ENCODE results near the gene SCARF2. TPM values are rescaled to one million over a fixed set of nuclear protein-coding genes. Genes with fewer than 3 reads are reported as not detected.
A peak's percentile ranks its signal among the peaks of the same experiment; 100 is the strongest.

SCARF2 gene
- total and polyA plus RNA-seq, 4 donors = 8.5 to 35.4 (median 27.8) TPM

DNA sequence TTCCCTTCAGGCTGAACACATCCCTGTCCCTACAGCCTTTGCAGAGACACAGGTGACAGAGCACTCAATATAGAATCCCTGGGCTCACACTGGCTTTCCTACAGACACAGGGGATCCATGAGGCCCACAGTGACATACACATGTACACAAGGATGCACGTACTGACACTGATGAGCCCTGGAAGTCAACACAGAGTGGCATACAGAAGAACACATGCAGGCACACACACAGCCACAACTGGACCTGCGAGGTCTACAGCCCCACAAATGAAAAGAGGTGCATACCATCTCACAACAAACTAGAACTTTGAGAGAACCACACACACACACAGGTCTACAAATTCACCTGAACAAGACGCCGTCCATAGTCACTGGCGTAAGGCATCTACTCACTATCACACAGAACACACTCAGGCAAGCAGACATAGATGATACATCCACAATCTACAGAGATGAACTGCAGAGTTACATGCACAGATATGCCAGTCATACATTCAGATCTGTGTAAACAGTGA is 47.2 kb downstream of the SCARF2 start:
- peak in 1 of 2 donors; percentile 23 for DNase-seq
- no peaks in the 10 kb centered on the region for H3K27me3 ChIP-seq (ENCODE audit: control insufficient read depth in 1 of 2, insufficient read depth in 2 of 2, low read length in 1 of 2)
- no peak overlapping the region for H3K27ac ChIP-seq (ENCODE audit: low read depth in 1 of 2, low read length in 2 of 2)
- H3K9me3 ChIP-seq (ENCODE audit: control insufficient read depth, low read length) = peaks cover 4% of the 10 kb centered on the region
- no peaks in the 10 kb centered on the region for H3K36me3 ChIP-seq (ENCODE audit: control insufficient read depth in 1 of 2, insufficient read depth in 2 of 2, low read length in 1 of 2)
- ATAC-seq (ENCODE audit: low FRiP score) = no peak
- 89 to 95% methylated on average over 5 of the region's 5 CpGs for WGBS, 2 donors
- peaks cover 0 to 2% of the 10 kb centered on the region in 2 donors for H3K4me1 ChIP-seq (ENCODE audit: control insufficient read depth in 1 of 2, insufficient read depth in 2 of 2, low read length in 2 of 2)
- H3K4me3 ChIP-seq (ENCODE audit: low read length in 2 of 2) = no peak overlapping the region
- intact Hi-C loops (cut with DNase I) = no loop called here

DNA sequence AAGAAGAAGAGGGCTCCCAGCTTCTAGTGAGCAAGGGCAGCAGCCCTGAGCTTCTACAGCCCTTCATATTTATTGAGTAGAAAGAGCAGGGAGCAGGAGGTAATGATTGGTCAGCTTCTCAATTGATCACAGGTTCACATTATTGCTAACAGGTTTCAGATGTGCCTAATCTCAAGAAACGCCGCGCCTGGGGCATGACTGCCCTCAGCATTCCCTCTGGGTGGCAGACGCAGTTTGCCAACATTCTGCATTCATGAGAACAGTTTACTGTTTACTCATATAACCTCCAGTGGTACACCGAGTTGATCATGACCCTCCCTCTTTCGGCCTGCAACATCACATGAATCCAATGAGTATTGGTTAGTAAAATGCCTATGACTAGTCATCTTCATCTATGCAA is 48.3 kb downstream of the SCARF2 start:
- H3K9me3 ChIP-seq (ENCODE audit: control insufficient read depth, low read length) = peaks cover 4% of the 10 kb centered on the region
- no peak for ATAC-seq (ENCODE audit: low FRiP score)
- H3K27me3 ChIP-seq (ENCODE audit: control insufficient read depth in 1 of 2, insufficient read depth in 2 of 2, low read length in 1 of 2) = no peaks in the 10 kb centered on the region
- no peak overlapping the region for H3K27ac ChIP-seq (ENCODE audit: low read depth in 1 of 2, low read length in 2 of 2)
- H3K36me3 ChIP-seq (ENCODE audit: control insufficient read depth in 1 of 2, insufficient read depth in 2 of 2, low read length in 1 of 2) = no peaks in the 10 kb centered on the region
- intact Hi-C loops (cut with DNase I) = no loop called here
- no peak for DNase-seq
- 93% methylated on average over 6 of the region's 6 CpGs for WGBS, 2 donors
- no peak overlapping the region for H3K4me3 ChIP-seq (ENCODE audit: low read length in 2 of 2)
- no peaks in the 10 kb centered on the region for H3K4me1 ChIP-seq (ENCODE audit: control insufficient read depth in 1 of 2, insufficient read depth in 2 of 2, low read length in 2 of 2)

DNA sequence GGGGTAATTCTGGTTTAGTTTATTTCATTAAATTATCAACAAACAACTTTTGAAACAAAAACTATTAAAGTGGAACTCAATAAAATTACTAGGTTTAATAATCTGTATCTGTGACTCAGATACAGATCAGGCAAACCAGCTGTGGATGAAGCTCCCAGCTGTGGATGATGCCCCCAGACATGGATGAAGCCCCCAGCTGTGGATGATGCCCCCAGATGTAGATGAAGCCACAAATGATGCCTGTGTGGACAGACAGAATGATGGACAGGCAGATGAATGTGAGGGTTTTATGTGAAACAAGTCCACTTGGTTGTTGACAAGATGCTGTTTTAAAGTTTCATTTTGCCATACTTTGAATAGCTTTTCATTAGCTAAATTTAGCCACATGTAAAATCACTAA is 49.4 kb downstream of the SCARF2 start:
- Histone ChIP-seq H3K36me3 (ENCODE audit: control insufficient read depth in 1 of 2, insufficient read depth in 2 of 2, low read length in 1 of 2) (no peaks in the 10 kb centered on the region), H3K4me1 (ENCODE audit: control insufficient read depth in 1 of 2, insufficient read depth in 2 of 2, low read length in 2 of 2) (no peaks in the 10 kb centered on the region), H3K9me3 (ENCODE audit: control insufficient read depth, low read length) (peaks cover 4% of the 10 kb centered on the region), H3K27ac (ENCODE audit: low read depth in 1 of 2, low read length in 2 of 2) (no peak overlapping the region), H3K27me3 (ENCODE audit: control insufficient read depth in 1 of 2, insufficient read depth in 2 of 2, low read length in 1 of 2) (no peaks in the 10 kb centered on the region), H3K4me3 (ENCODE audit: low read length in 2 of 2) (no peak overlapping the region)
- no peak for DNase-seq
- intact Hi-C loops (cut with DNase I) = no loop called here
- ATAC-seq (ENCODE audit: low FRiP score) = no peak

DNA sequence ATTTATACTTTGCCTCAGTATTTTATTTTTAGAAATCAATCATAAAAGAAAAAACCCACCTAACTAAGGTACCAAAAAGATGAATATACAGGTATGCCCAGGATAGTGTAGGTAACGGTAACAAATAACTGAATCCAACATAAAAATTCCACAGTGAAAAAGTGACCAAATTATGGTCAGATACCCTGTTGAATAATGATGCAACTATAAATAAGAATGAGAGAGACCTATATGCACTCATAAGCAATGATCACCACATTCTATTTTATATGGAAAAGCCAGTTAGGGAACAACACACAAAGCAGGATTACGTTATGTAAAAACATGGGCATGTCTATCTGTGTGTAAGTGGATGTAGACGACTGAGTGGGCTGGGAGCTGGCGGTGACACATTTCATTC is 50.7 kb downstream of the SCARF2 start:
- H3K4me1 ChIP-seq (ENCODE audit: control insufficient read depth in 1 of 2, insufficient read depth in 2 of 2, low read length in 2 of 2) = no peaks in the 10 kb centered on the region
- H3K27me3 ChIP-seq (ENCODE audit: control insufficient read depth in 1 of 2, insufficient read depth in 2 of 2, low read length in 1 of 2) = no peaks in the 10 kb centered on the region
- 75 to 78% methylated on average over 4 of the region's 4 CpGs for WGBS, 2 donors
- H3K9me3 ChIP-seq (ENCODE audit: control insufficient read depth, low read length) = peaks cover 4% of the 10 kb centered on the region
- DNase-seq (no peak), ATAC-seq (ENCODE audit: low FRiP score) (no peak)
- no peak overlapping the region for H3K27ac ChIP-seq (ENCODE audit: low read depth in 1 of 2, low read length in 2 of 2)
- H3K36me3 ChIP-seq (ENCODE audit: control insufficient read depth in 1 of 2, insufficient read depth in 2 of 2, low read length in 1 of 2) = no peaks in the 10 kb centered on the region
- no peak overlapping the region for H3K4me3 ChIP-seq (ENCODE audit: low read length in 2 of 2)
- intact Hi-C loops (cut with DNase I) = no loop called here

DNA sequence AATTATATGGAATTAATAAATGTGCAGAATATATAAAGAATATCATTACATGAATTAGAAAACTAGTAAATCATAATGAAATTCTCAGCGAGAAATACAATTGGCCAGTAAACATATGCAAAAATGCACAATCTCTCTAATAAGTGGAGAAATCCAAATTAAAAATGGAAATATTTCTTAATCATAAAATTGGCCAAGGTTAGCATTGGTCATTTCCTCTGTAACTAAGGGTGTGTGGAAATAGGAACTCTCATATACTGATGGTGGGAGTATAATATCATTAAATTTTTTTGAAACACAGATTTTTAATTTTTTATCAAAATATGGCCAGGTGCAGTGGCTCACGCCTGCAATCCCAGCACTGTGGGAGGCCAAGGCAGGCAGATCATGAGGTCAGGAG is 51.3 kb downstream of the SCARF2 start:
- intact Hi-C loops (cut with DNase I) = no loop called here
- DNase-seq (no peak), ATAC-seq (ENCODE audit: low FRiP score) (no peak)
- Histone ChIP-seq H3K36me3 (ENCODE audit: control insufficient read depth in 1 of 2, insufficient read depth in 2 of 2, low read length in 1 of 2) (no peaks in the 10 kb centered on the region), H3K27ac (ENCODE audit: low read depth in 1 of 2, low read length in 2 of 2) (no peak overlapping the region), H3K4me1 (ENCODE audit: control insufficient read depth in 1 of 2, insufficient read depth in 2 of 2, low read length in 2 of 2) (no peaks in the 10 kb centered on the region), H3K4me3 (ENCODE audit: low read length in 2 of 2) (no peak overlapping the region), H3K9me3 (ENCODE audit: control insufficient read depth, low read length) (peaks cover 4% of the 10 kb centered on the region), H3K27me3 (ENCODE audit: control insufficient read depth in 1 of 2, insufficient read depth in 2 of 2, low read length in 1 of 2) (no peaks in the 10 kb centered on the region)
- WGBS, 2 donors = 83 to 87% methylated on average over 2 of the region's 2 CpGs

DNA sequence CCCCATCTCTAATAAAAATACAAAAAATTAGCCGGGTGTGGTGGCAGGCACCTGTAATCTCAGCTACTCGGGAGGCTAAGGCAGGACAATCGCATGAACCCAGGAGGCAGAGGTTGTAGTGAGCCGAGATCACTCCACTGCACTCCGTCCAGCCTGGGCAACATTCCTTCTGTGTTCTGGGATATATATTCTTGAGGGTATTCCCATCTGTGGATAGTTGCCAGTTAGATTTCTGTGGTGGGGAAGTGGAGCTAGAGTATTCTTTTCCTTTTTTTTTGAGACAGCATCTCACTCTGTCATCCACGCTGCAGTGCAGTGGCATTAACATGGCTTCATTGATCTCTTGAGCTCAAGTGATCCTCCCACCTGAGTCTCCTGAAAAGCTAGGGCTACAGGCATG is 52.8 kb downstream of the SCARF2 start:
- ATAC-seq (ENCODE audit: low FRiP score) (no peak), DNase-seq (no peak)
- H3K36me3 ChIP-seq (ENCODE audit: control insufficient read depth in 1 of 2, insufficient read depth in 2 of 2, low read length in 1 of 2) = no peaks in the 10 kb centered on the region
- peaks cover 4% of the 10 kb centered on the region for H3K9me3 ChIP-seq (ENCODE audit: control insufficient read depth, low read length)
- no peaks in the 10 kb centered on the region for H3K4me1 ChIP-seq (ENCODE audit: control insufficient read depth in 1 of 2, insufficient read depth in 2 of 2, low read length in 2 of 2)
- H3K27ac ChIP-seq (ENCODE audit: low read depth in 1 of 2, low read length in 2 of 2) = no peak overlapping the region
- no peak overlapping the region for H3K4me3 ChIP-seq (ENCODE audit: low read length in 2 of 2)
- WGBS, 2 donors = 90 to 93% methylated on average over 6 of the region's 6 CpGs
- intact Hi-C loops (cut with DNase I) = no loop called here
- no peaks in the 10 kb centered on the region for H3K27me3 ChIP-seq (ENCODE audit: control insufficient read depth in 1 of 2, insufficient read depth in 2 of 2, low read length in 1 of 2)

DNA sequence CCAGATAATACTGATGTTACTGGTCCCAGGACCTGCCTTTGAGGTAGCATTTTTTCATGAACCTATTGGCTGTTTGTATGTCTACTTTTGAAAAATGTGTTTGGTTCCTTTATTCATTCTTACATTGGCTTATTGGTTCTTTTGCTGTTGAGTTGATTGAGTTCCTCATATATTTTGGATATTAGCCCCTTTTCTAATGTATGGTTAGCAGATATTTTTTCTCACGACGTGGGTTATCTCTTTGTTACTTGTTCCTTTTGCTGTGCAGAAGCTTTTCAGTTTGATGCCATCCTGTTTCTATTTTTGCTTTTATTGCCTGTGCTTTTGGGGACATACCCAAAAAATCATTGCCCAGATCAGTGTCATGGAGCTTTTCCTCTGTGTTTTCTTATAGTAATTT is 53.5 kb downstream of the SCARF2 start:
- H3K9me3 ChIP-seq (ENCODE audit: control insufficient read depth, low read length) = peaks cover 2% of the 10 kb centered on the region
- no peak for ATAC-seq (ENCODE audit: low FRiP score)
- 64 to 85% methylated on average over 2 of the region's 2 CpGs for WGBS, 2 donors

DNA sequence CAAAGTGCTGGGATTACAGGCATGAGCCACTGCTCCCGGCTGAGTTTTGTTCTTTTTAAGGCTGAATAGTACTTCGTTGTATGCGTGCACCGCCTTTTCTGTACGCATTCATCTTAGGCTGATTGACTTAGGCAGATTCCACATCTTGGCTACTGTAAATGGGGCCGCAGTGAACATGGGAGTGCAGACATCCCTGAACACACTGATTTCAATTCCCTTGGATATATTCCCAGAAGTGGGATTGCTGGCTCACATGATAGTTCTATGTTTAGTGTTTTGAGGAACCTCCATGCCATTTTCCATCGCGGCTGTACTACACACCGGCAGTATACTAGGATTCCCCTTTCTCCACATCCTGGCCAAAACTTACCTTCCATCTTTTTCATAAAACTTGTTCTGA is 54.1 kb downstream of the SCARF2 start:
- intact Hi-C loops (cut with DNase I) = no loop called here
- Histone ChIP-seq H3K4me1 (ENCODE audit: control insufficient read depth in 1 of 2, insufficient read depth in 2 of 2, low read length in 2 of 2) (no peaks in the 10 kb centered on the region), H3K36me3 (ENCODE audit: control insufficient read depth in 1 of 2, insufficient read depth in 2 of 2, low read length in 1 of 2) (no peaks in the 10 kb centered on the region), H3K4me3 (ENCODE audit: low read length in 2 of 2) (no peak overlapping the region), H3K27me3 (ENCODE audit: control insufficient read depth in 1 of 2, insufficient read depth in 2 of 2, low read length in 1 of 2) (no peaks in the 10 kb centered on the region), H3K9me3 (ENCODE audit: control insufficient read depth, low read length) (no peaks in the 10 kb centered on the region), H3K27ac (ENCODE audit: low read depth in 1 of 2, low read length in 2 of 2) (no peak overlapping the region)
- ATAC-seq (ENCODE audit: low FRiP score) (no peak), DNase-seq (no peak)
- WGBS, 2 donors = 85 to 88% methylated on average over 9 of the region's 9 CpGs

More for the DNA sequence above, 53.5 kb downstream of the SCARF2 start:
- no peak for DNase-seq
- no peaks in the 10 kb centered on the region for H3K4me1 ChIP-seq (ENCODE audit: control insufficient read depth in 1 of 2, insufficient read depth in 2 of 2, low read length in 2 of 2)
- H3K36me3 ChIP-seq (ENCODE audit: control insufficient read depth in 1 of 2, insufficient read depth in 2 of 2, low read length in 1 of 2) = no peaks in the 10 kb centered on the region
- no peak overlapping the region for H3K4me3 ChIP-seq (ENCODE audit: low read length in 2 of 2)
- H3K27me3 ChIP-seq (ENCODE audit: control insufficient read depth in 1 of 2, insufficient read depth in 2 of 2, low read length in 1 of 2) = no peaks in the 10 kb centered on the region
- intact Hi-C loops (cut with DNase I) = no loop called here
- no peak overlapping the region for H3K27ac ChIP-seq (ENCODE audit: low read depth in 1 of 2, low read length in 2 of 2)

DNA sequence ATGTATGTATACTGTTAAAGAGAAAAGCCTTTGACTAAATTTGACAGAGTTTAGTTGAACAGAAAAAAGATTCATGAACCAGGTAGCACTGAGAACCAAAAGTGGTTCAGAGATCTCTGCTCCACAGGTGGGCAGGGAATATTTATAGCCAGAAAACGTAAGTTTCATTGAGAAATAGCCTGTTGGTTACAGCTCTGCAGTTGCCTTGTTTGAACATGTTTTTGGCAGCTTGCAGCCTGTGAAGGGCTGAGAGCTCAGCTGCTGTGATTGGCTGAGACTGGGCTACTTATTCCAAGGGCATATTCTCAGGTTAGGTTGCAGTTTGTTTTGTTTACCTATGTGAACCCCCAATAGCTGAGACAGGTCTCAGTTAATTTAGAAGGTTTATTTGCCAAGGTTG is 57.1 kb downstream of the SCARF2 start:
- intact Hi-C loops (cut with DNase I) = no loop called here

More for the DNA sequence above, 57.1 kb downstream of the SCARF2 start:
- Histone ChIP-seq H3K4me3 (ENCODE audit: low read length in 2 of 2) (no peak overlapping the region), H3K27me3 (ENCODE audit: control insufficient read depth in 1 of 2, insufficient read depth in 2 of 2, low read length in 1 of 2) (no peaks in the 10 kb centered on the region), H3K27ac (ENCODE audit: low read depth in 1 of 2, low read length in 2 of 2) (no peak overlapping the region), H3K36me3 (ENCODE audit: control insufficient read depth in 1 of 2, insufficient read depth in 2 of 2, low read length in 1 of 2) (no peaks in the 10 kb centered on the region), H3K4me1 (ENCODE audit: control insufficient read depth in 1 of 2, insufficient read depth in 2 of 2, low read length in 2 of 2) (no peaks in the 10 kb centered on the region), H3K9me3 (ENCODE audit: control insufficient read depth, low read length) (no peaks in the 10 kb centered on the region)
- ATAC-seq (ENCODE audit: low FRiP score) (no peak), DNase-seq (no peak)
- WGBS, 2 donors = 11 to 17% methylated on average over 1 of the region's 1 CpG

Measured in aorta (tissue), 5 donors.